GM18511 (cell line): ENCODE measurements around the gene IGSF3.
A peak's percentile ranks its signal among the peaks of the same experiment; 100 is the strongest.

Experiments used
- ATAC-seq: cut with Tn5 transposase; IDR thresholded peaks from one replicate; pipeline ENCODE4 v1.9.1; 2021; ENCODE audit warnings: mild to moderate bottlenecking, moderate library complexity; ENCODE audit not compliant: unreplicated experiment

IGSF3 gene

DNA sequence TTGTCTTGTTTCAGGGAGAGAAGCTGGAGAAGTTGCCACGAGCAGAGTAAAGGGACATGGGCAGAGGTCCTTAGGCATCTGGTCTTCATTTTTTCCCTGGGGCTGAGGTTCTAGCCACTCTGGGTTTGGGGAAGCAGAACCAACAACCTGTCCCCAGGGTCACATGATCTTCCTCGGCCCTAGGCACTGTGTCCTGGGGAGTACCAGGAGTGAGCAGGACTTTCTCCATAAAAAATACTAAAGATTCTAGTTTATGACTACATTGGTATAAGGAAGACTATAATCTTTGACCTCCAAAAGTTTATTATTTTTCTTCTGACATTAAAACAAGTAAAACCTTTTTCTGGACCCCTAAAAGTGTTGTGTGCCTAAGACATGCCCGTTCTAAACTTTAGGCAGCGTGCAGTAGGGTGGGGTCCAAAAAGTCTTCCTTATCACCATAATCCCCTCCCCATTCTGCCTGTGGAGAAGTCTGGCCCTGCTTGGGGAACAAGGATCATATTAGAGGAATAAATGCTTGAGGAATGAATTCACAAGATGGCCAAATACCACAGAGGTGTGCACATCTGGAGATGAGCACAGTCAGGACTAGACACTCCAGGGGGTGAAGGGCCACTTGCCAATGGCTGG lies 19.3 kb upstream of the IGSF3 start:
- no peak for ATAC-seq

DNA sequence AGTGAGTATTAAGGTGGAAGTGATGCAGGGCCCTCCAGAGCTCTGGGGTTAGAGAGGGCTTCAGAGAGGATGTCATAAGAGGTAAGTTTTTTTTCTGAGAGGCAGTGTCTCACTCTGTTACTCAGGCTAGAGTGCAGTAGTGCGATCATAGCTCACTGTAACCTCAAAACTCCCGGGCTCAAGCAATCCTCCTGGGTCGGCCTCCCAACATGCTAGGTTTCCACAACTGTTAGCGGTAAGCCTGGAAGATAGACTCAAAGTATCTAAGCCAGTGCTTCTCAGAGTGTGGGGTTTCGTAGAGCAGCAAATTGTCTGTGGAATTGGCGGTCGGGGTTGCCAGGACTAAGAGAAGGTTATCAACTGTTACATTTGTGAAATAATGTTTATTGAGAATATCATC lies 18.6 kb upstream of the IGSF3 start:
- no peak for ATAC-seq

DNA sequence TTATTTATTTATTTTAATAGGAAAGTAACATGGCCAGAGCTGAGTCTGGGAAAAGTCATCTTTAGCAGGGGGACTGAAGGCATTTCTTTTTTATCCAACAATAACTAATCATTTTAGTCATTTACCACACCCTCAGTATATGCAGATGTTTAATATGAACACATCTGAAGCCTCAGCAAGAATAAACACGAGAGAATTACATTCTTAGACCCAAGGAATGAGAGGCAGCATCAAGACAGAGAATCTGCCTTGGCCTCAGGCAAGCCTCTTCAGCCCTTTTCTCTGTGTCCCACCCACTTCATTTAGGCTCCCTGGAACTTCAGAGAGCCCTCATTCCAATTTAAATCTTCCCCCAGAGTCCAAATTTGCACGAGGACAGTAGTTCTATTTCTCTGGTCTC lies 17.0 kb upstream of the IGSF3 start:
- no peak for ATAC-seq

DNA sequence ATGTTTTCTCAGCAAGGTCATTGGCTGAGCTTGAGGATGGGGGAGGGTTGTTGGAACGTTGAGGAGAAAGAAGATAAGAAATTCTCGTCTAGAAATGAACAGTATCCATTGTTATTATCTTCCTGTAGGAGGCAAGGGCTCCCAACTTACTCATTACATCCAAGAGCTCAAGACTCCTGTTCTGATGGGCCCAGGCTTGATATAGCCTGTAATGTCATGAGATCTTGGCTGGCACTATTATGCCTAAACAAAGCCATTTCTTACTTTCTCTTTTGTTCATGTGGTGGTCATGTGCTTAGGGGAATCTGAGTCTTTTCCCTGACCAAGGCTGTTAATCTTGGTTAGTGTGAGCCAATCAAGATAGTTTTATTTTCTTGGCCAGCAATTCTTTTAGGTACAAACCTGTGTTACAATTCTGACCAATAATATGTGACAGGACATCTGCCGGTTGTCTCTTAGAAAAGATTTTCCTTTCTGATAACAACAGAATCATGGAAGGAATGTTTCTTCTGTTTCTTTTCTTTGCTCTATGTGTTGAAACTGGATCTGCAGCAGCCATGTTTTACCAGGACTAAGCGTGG lies 15.2 kb upstream of the IGSF3 start:
- no peak for ATAC-seq

DNA sequence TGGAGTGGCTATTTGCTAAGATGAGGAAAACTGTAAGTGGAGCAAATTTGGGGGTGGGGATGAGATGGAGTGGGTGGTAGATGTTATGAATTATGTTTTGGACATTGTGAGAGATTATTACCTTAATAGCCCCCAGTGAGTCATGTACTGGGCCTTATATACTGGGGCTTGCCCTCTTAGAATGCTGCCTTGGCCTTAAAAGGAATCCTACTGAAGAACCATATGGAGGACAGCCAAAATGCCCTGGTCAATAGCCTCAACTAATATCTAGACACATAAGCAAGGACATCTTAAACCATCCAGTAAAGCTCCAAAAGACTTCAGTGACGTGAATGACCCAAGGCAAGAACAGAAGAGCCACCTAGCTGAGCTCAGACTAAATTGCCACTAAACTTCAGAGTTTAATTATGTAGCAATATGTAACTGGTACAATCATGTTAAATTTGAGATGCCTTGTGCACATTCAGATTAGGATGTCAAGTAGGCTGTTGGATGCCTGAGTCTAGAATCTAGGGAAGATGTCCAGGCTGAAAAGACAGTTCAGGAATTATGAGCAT lies 13.9 kb upstream of the IGSF3 start:
- ATAC-seq = no peak

DNA sequence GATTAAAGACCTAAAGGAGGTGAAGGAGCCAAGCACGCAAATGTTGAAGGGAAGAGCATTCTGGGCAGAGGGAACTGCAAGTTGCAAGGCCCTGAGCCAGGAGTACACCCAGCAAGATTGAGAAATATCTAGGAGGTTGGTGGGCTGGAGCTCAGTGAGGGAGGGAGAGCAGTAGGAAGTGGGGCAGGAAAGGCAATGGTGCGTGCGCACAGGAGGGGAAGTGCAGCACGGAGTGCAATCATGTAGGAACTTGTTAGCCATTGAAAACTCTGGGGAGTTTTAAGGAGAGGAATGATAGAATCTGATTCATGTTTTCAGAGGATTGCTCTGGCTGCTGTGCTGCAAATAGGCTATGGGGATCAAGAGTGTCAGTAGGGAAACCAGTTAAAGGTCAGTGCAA lies 13.2 kb upstream of the IGSF3 start:
- no peak for ATAC-seq

DNA sequence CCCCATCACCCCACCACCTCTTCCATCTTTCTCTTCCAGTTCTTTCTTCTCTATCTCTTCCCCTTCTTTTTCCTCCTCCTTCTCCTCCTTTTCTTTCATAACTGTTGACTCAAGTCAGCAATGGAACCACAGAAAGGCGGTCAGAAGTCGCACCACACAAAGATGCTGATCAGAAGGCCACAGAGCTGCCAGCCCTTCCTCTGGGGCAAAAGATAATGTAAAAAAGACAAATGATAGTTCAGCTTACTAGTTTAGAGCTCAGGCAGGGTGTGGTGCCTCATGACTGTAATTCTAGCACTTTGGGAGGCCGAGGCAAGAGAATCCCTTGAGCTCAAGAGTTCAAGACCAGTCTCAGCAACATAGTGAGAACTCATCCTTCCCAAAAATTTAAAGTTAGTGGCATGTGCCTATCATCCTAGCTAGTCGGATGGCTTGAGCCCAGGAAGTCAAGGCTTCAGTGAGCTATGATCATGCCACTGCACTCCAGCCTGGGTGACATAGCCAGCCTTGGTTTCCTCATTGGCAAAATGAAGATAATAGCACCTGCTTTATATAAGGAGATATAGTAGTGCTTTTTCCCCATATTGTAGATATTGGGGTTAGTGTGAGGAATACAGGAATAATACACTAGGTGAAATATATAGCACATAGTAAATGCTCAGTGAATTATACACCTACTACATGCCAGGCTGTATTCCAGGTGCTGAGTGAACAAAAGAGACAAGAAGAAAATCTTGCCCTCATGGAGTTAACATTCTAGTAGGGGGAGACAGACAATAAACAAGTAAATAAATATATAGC lies 12.5 kb upstream of the IGSF3 start:
- ATAC-seq = no peak

DNA sequence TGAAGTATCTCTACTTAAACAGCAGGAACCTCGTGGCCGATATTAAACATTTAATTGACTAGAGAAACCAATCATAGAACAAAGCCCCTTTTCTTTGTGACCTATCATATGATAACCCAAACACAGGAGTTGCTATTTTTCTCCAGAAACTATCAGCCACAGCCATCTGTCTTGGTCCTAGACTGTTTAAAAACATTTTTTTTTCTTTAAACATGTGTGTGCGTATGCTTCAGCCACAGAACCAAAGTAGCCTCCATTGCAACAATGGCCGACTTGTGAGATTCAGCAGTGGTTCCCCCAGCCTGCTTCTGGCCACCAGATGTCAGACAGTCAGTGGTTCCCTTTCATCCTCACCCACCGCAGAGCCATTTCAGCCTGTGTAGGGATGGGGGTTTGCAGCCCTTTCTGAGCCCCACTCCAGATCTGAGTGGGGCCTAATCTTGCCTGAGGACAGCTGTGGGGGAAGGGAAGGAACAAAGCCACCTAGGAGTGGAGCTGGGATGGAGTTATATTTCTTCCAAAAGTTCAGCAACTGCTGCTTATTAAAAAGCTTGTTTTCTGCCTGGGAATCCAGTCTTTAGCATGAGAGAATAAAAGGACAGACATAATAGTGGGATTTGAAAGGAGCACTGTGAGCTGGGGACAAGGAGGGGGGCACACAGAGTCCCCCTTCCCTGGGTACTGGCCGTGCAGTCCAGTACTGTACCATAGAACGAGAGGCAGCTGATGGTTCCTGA lies 11.7 kb upstream of the IGSF3 start:
- no peak for ATAC-seq

DNA sequence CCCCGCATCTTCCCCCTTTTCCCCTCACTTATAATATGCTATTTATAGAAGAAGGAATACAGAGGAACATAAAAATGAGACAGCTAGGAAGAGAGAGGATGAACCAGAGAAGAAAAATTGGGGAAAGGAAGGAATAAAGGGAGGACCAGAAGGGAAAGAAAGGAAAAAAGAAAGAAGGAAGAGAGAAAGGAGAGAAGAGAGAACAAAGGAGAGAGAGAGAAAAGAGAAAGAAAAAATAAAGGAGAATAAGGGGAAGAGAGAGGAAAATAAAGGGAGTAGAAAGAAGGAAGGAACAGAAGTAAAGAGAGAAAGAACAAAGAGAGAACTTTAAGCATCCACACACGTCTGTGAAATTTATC lies 11.2 kb upstream of the IGSF3 start:
- ATAC-seq = no peak

DNA sequence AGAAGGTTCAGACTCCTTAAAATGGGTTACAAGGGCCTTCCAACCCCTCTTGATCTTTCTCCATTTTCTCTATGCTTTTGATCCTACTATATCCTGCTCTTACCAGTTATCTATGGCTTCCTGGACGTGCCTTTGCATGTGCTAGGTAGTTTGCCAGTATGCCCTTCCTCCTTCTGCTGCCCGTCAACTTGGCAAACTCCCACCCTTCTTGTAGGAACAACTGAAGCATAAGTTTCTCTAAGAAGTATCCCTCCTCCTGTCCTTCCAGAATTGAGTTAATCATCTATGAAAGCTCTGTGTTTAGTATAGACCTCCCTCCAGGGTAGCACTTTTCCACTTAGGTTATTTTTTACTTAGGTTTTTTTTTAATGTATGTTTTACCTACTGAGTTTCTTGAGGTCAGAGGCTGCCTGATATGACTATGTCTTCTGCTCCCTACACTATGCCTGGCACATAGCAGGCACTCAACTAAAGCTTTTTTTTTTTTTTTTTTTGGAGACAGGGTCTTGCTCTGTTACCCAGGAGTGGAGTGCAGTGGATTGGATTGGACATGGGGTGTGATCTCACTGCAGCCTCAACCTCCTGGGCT lies 10.0 kb upstream of the IGSF3 start:
- no peak for ATAC-seq

DNA sequence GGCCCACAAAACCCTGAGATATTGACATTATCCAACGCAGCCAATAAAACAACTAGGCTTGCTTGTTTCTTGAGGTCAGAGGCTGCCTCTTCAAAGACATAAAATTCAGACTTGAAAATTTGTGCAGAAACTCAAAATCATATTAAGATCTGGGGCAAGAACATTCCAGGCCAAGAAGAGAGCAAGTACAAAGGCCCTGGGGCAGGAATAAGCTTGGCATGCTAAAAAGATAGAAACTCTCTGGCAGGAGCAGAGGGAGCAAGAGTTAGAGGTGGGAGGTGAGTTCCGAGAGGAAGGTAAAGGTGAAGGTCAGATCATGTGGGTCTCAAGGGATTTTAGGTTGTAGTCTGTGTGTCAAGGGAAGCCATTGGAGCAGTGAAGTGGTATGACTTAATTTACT lies 8.8 kb upstream of the IGSF3 start:
- ATAC-seq = no peak

DNA sequence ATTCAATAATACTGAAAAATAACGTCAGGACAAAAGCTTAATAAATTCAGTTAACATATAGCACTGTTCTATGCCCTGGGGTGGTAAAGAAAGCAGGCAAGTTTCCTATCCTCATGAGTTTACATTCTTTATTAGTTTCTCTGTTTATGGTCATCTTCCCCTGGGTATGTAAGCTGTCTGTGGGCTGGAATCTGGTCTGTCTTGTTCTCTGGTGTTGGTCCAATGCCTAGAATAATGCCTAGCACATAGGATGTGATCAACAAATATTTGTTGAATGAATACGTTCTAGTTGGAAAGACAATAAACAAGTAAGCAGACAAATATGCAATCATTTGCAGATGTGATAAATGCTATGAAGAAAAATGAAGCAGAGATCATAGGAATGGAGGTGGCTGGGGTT lies 7.2 kb upstream of the IGSF3 start:
- no peak for ATAC-seq

DNA sequence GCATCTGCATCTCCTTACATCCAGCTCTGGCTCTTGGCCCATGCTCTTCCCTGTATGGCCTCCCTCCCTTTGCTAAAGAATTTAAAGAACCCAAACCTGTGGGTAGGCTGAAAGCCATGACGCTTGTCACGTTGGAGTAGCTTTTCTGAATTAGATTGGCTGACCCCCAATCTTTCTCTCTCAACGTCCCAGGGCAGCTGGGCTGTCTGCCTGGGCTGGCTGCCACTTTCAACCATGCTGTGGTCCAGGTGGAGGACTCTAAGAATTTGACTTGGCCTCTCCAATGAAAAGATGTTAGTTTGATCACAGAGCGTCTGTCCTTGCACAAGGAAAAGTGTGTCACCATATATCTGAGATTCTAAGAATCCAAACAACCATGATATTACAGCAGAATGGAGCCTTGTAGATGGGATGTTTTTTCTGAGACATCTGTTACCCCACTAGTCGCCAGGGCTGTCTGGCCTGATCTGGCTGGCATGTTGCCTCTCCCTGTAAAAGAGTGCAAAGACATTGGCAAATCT lies 6.5 kb upstream of the IGSF3 start:
- no peak for ATAC-seq

DNA sequence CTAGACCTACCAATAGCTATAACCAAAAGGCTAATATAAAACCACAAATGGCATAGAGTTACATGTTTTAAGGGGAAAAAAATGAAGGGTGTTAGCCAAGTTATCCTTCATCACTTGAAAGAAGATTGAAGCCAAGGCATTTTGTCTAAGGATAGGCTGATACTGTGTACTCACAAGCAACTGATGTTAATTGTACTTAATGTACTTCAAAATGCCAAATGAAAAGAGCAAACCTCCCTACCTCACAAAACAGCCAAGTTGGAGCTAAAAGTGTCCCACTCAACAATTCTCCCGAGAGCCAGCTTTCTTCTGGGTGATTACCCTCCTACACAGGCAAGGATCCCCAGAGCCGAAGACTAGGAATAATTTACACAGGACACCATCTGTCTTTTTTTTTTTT lies 4.4 kb upstream of the IGSF3 start:
- ATAC-seq = no peak

DNA sequence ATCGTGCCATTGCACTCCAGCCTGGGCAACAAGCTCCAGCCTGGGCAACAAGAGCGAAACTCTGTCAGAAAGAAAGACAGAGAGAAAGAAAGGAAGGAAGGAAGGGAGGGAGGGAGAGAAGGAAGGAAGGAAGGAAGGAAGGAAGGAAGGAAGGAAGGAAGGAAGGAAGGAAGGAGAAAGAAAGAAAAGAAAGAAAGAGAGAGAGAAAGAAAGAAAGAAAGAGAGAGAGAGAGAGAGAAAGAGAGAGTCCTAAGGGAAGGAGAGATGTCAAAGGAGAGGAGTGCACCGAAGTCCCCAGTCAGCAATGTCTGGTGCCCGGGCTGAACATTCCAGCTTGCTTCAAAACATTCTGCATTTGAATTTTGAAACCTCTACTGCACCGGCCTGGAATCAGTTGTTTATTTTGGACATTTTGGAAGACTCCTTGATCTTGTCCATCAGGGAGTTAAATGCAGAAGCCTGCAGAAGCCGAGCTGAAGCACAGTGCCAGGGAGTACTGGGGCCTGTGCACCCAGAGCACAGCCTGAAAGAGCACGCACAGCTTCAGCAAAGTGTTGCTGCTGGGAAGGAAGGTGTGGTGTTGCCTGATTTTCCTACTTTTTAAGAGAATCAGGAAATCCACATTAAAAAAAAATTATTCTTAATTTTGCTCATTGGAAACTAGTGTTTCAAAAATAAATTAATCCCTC lies 3.7 kb upstream of the IGSF3 start:
- ATAC-seq = no peak

DNA sequence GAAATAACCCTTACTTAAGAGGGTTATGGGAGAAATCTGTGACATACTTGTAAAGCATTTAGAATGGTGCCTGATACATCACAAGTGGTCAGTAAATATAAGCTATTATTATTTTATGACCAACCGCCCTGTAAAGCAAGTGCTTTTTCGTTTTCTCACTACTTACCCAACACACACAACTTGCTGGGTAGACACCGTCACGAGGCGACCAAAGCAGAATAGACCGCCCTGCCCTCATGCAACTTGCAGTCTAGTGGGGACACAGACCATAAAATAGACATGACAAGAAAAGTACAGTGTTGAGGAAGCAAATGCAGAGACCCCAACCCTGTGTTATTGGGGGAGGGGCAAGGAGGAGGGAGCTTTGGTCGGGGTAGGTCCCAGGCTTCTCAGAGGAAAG lies 744 bp upstream of the IGSF3 start:
- no peak for ATAC-seq

DNA sequence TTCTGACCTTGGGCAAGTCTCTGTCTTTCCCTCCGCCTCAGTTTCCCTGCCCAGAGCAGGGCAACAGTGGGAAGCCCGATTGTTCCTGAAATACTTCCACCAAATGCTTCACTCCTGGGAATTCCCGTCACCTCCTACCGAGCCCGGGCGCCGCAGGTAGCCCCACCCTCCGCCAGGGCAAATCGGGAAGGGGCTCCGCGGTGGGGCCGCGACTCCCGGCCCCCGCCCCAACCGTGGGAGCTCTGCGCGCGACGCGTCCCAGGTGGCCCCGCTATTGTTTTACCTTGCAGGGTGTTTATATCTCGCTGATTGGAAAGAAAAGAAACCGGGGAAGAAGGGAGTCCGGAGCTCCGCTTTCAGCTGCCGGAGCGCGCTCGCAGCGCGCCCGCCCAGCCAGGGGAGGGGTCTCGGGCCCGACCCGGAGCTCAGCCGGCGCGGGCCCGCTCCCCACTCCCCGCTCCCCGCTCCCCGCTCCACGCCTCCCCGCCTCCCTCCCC lies 407 bp downstream of the IGSF3 start:
- ATAC-seq = peak; percentile 18

DNA sequence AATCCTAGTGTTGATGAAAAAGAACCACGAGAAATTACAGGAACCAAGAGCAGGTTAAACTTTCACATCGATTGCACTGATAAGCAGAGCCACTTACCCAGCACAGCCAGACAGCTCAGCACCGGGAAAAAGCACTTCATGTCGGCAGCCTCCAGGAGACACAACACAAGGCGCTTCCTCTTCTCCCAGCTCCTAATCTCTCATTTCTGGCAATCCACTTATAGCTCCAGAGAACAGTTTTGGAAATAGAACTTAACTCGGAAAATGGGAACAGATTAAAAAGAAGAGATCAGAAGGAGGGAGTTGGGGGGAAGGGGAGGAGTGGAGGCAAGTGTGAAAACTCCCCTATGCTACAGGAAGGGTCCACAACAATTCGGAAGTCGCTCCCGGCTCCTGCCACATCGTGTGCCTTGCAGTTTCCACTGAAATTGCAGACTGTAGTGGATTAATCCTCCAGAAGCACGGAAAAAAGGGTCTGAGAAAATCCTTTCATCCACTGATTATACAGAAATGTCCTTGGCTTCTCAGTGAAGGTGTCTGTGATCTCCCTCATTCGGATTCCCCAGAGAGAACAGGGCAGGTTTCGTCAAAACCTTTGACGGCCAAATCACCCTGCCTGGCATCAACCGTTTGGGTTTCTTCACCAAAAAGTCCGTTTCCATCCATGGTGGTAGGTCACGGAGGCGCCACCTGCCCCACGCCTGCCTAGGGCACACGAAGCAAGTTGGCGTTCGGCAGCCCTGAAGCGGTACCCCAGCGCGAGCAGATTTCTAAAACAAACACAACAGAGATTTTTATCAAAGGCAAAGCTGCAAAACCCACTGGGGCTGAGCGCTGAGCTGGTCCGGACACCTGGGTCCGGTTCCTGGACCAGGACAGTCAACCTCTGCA lies 1.1 kb downstream of the IGSF3 start:
- ATAC-seq = peak; percentile 15

DNA sequence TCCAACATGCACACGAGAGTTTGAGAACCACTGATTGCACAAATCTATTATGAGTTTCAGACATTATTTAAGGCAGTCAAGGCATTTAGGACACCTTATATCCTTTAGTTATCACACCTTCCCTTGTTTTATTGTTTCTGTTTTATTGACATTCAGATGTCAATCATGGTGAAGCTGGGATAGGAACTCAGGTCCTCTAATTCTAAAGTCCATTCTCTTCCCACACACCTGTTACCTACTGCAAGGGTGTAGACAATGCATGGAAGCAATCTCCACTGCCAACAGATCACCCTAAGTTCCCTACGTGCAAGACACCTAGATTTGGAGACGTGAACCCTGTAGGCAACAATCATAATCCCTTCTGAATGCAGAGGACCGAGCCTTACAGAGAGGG lies 2.6 kb downstream of the IGSF3 start:
- no peak for ATAC-seq
